HK-2 (cell line): ENCODE measurements around the gene EDC4.
"Not testable (repeated sequence)": the region's sequence is repeated elsewhere in the genome, so short reads cannot be mapped to it uniquely, and the experiment has no call there.

Experiments
- DNase-seq: peaks from one replicate; pipeline ENCODE4 v3.0.0-alpha.2; 2018; ENCODE audit not compliant: unreplicated experiment

The EDC4 gene

GRCh38 chr16:67872631-67873434 lies at the start of gene EDC4:
EDC4 (plus strand) TSS chr16:67873052; CDS start chr16:67873262, 210 bp downstream.
- DNase-seq: peak; percentile 91

GRCh38 chr16:67825119-67825518 lies 47.7 kb upstream of the EDC4 start:
- DNase-seq: no peak

GRCh38 chr16:67825906-67826305 lies 46.9 kb upstream of the EDC4 start:
- no peak for DNase-seq

DNA sequence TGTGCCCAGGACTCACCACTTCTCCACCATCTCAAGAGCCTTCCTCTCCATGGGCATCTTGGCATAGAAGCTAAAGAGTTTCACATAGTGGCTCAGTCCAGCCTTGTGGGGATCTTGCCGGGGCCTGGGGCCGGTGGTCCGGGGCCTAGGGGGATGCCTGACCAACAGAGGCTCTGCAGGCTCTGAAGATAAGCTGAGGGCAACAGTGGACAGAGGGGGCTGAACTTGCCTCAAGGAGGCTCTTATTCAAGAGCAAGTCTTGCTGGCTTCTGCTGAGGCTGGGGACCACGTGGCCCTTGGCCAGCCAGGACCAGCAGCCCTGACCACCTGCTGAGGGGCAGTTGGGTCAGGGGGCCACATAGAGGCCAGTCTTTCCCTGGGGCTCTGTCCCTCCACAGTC lies 44.2 kb upstream of the EDC4 start:
- DNase-seq: no peak

DNA sequence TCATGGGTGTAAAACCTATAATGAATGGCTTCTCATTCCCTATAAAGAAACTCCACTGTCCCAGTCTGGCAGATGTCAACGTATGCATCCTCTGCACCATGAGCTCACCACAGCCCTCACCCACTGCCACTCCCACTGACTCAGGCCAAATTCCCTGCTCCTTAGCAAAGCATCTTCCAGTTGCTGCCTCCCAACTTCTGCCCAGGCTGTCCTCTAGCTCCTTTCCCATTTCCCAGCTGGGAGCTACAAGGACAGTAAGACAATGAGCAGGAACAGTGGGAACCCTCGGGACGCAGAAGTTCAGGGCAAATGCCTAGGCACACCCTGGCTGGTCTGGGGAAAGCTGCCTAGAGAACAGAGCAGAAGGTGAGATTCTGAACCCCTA lies 39.8 kb upstream of the EDC4 start:
- peak; percentile 52 for DNase-seq

DNA sequence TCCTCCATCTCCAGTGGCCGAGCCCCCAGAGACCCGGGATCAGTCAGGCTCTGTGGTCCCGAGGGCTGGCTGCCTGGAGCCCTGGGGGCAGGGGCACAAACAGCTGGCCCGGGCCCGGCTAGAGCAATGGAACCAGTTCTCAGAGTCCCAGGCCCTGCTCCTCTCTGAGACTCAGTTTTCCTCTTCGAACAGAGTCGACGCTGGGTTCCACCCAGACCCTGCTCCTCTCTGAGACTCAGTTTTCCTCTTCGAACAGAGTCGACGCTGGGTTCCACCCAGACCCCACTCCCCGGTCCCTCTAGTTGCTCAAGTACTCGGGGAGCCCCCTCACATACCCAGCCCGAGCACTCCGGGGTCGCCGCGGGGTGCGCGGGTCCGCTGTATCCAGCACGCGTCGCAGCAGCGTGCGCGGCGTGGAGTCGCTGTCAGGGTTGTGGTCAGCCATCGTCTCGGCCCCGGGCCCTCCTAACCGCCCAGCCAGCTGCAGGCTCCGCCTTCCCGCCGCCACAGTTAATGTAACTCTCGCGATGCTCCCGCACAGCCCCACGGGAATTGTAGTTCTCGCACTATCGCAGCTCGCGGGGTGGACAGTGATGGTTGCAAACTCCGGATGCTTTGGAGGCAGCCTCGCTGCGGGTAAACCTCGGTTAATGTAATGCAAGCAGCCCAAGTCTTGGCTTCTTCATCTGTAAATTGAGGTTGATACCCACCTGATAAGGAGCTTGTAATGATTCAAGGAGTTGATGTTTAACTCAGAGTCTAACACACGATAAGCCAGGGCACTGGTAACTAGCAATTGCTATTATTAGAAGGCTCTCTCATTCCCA lies 39.2 kb upstream of the EDC4 start:
- DNase-seq: peak; percentile 93

GRCh38 chr16:67834242-67834614 lies 38.6 kb upstream of the EDC4 start:
- no peak for DNase-seq

DNA sequence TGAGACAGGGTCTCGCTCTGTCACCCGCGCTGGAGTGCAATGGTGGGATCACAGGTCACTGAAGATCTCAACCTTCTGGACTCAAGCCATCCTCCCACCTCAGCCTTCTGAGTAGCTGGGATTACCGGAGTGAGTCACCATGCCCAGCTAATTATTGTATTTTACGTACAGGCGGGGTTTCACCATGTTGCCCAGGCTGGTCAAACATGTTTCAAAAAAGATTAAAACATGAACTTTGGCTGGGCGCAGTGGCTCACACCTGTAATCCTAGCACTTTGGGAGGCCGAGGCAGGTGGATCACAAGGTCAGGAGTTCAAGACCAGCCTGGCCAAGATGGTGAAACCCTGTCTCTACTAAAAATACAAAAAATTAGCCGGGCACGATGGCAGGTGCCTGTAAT lies 35.7 kb upstream of the EDC4 start:
- not testable (repeated sequence) for DNase-seq

GRCh38 chr16:67837811-67838210 lies 35.0 kb upstream of the EDC4 start:
- no peak for DNase-seq

DNA sequence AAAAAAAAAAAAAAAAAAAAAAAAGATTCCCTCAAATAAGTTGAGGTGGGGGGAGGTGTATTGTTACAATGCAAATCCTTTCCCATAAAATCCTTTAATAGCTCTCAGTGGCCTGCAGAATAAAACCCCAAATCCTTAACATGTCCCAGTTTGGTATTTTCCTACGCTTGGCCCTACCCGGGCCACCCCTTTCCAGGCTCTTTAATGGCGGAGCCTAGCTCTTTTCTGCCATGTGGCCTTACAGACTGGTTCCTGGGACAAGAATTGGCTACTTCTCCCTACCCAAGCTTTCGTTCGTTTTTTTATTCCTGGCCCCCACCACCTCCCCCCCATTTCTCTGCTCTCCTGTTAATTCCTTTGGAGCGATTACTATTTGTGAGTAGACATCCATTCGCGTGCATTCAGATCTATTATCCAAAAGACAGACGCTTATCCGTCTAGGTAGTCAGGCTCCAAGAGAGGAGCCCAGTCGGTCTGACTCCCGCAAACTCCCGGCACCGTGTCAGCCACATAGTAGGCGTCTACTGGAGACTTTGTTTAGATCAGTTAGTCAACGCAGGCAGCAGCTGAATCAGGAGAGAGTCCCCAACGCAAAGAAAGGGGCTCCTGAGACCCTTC lies 31.5 kb upstream of the EDC4 start:
- DNase-seq: no peak

DNA sequence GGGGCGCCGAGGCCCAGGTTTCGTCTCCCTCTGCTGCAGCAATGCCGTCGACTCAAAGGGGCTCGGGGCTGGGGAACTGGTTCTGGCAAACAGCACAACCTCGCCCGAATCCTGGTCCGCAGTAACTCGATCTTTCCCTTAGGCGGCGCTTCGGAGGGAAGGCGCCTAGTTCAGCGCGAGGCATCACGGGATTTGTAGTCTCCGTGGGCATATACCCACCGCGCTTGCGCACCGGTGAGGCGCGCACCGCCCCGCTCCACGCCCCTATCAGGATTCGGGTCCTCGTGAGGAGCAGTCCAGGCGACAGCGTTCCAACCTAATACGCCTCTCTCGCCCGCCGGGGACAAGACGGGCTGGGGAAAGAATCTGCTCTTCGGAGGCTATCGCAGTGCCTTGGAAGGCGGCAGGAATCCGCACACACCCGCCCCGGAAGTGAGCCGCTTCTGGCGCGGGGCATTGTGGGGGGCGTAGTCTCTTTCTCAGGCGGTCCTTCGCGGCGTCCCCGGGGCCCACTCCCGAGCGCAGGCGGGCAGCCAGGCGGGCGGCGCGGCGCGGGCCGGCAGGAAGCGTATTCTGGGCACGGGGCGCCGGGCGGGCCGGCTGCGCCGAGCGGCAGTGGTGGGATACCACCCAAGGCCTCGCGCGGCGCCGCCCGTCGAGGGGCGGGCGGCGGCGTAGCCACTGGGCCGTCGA lies 30.9 kb upstream of the EDC4 start, which contains the start of gene THAP11:
THAP11 (plus strand) TSS at position 505 of the 693 bp plus-strand sequence. CDS start 235 bp downstream, outside the sequence.
- peak; percentile 95 for DNase-seq

DNA sequence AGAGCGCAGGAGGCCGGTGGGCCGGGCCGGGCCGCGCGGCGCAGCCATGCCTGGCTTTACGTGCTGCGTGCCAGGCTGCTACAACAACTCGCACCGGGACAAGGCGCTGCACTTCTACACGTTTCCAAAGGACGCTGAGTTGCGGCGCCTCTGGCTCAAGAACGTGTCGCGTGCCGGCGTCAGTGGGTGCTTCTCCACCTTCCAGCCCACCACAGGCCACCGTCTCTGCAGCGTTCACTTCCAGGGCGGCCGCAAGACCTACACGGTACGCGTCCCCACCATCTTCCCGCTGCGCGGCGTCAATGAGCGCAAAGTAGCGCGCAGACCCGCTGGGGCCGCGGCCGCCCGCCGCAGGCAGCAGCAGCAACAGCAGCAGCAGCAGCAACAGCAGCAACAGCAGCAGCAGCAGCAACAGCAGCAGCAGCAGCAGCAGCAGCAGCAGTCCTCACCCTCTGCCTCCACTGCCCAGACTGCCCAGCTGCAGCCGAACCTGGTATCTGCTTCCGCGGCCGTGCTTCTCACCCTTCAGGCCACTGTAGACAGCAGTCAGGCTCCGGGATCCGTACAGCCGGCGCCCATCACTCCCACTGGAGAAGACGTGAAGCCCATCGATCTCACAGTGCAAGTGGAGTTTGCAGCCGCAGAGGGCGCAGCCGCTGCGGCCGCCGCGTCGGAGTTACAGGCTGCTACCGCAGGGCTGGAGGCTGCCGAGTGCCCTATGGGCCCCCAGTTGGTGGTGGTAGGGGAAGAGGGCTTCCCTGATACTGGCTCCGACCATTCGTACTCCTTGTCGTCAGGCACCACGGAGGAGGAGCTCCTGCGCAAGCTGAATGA lies 30.1 kb upstream of the EDC4 start:
- peak; percentile 62 for DNase-seq

GRCh38 chr16:67843343-67843765 lies 29.5 kb upstream of the EDC4 start:
- no peak for DNase-seq

GRCh38 chr16:67844497-67844896 lies 28.4 kb upstream of the EDC4 start:
- DNase-seq: no peak

- DNase-seq: no peak
Observed at GRCh38 chr16:67845291-67846062, 27.4 kb upstream of the EDC4 start.

DNA sequence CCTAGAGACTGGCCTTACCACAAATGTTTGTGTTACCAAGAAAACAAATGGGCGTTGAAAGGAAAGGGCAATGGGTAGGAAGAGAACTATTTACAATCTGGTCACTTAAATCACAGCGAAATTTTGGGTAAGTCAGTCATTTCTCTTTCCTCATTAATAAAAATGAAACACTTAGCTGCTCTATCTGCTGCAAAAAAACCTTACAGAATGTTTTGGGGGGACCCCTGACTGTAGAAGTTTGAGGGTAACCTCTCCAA lies 26.9 kb upstream of the EDC4 start:
- DNase-seq: no peak

- DNase-seq: peak; percentile 98
Observed at GRCh38 chr16:67846320-67847063, 26.4 kb upstream of the EDC4 start, which contains the start of gene NUTF2. NUTF2 (plus strand) TSS chr16:67846933; CDS start chr16:67865131, 18,198 bp downstream.

GRCh38 chr16:67847064-67847861 lies 25.6 kb upstream of the EDC4 start, which contains the start of gene CENPT:
CENPT (minus strand) TSS chr16:67847693; CDS start chr16:67833859, 13,834 bp downstream.
- DNase-seq: peak; percentile 73

GRCh38 chr16:67848118-67848517 lies 24.7 kb upstream of the EDC4 start:
- no peak for DNase-seq
